SK-N-SH (cell line): Measurements from ENCODE around the gene EFCAB7. TPM values are rescaled to one million over a fixed set of nuclear protein-coding genes. Genes with fewer than 3 reads are reported as not detected.

ENCODE experiments used
- CTCF ChIA-PET: fragments of 300-600, 350-600 bp; formaldehyde crosslinking; extraction: SDS; loops from one replicate; lab custom pipeline; 2021; lab: Yijun Ruan, JAX
- POLR2A ChIA-PET: fragments of 350-600 bp; sonication (Branson Sonifier 250); formaldehyde crosslinking; extraction: SDS; loops from one replicate; lab custom pipeline; 2020; ENCODE audit warnings: antibody characterized with exemption, inconsistent platforms; lab: Yijun Ruan, JAX
- DNase-seq: peaks from one replicate; pipeline ENCODE4 v3.0.0; 2012
- H2AFZ ChIP-seq: fragments of 200-600 bp; sonication (generic); 2 replicates; pipeline ENCODE4 v1.8.1; 2016; ENCODE audit warnings: antibody characterized with exemption, mild to moderate bottlenecking, low read depth
- H3F3A ChIP-seq: fragments of 200-600 bp; sonication (generic); replicated peaks from 2 replicates; pipeline ENCODE3; 2016; ENCODE audit warnings: antibody characterized with exemption, mild to moderate bottlenecking; ENCODE audit not compliant: insufficient read depth
- H3K27ac ChIP-seq, 2 experiments: fragments of 200-500 bp in 1 of 2; fragments of 200-600 bp in 1 of 2; sonication (Bioruptor generic) in 1 of 2; sonication (generic), shearing (Covaris generic) in 1 of 2; 2 replicates each; pipeline versions ENCODE4 v1.5.1 to v1.6.1; 2014 to 2016; ENCODE audit warnings: low read depth in 2 of 2, inconsistent platforms in 1 of 2, low read length in 1 of 2, mild to moderate bottlenecking in 1 of 2, mixed read lengths in 1 of 2
- H3K27me3 ChIP-seq: fragments of 200-600 bp; sonication (generic), shearing (Covaris generic); 2 replicates; pipeline ENCODE4 v1.6.1; 2016; ENCODE audit warnings: mixed run types; ENCODE audit not compliant: insufficient read depth
- H3K36me3 ChIP-seq, 2 experiments: fragments of 200-500 bp in 1 of 2; fragments of 200-600 bp in 1 of 2; sonication (Bioruptor generic) in 1 of 2; sonication (generic) in 1 of 2; replicated peaks in 1 of 2; 2 replicates each; pipeline versions ENCODE3 to v1.5.1; 2014 to 2016; ENCODE audit warnings: low read length in 1 of 2, mild to moderate bottlenecking in 1 of 2; ENCODE audit not compliant: insufficient read depth in 2 of 2, control insufficient read depth in 1 of 2
- H3K4me1 ChIP-seq, 2 experiments: fragments of 200-500 bp in 1 of 2; fragments of 200-600 bp in 1 of 2; sonication (Bioruptor generic) in 1 of 2; sonication (generic), shearing (Covaris generic) in 1 of 2; 2 replicates each; pipeline versions ENCODE4 v1.5.1 to v1.6.1; 2014 to 2016; ENCODE audit warnings: low read depth in 1 of 2, low read length in 1 of 2, mixed run types in 1 of 2; ENCODE audit not compliant: insufficient read depth in 2 of 2, control insufficient read depth in 1 of 2
- H3K4me2 ChIP-seq: fragments of 200-600 bp; sonication (generic), shearing (Covaris generic); 2 replicates; pipeline ENCODE4 v1.6.1; 2017; ENCODE audit warnings: mixed run types
- H3K4me3 ChIP-seq, 2 experiments: fragments of 200-500 bp in 1 of 2; fragments of 200-600 bp in 1 of 2; sonication (Bioruptor generic) in 1 of 2; sonication (generic), shearing (Covaris generic) in 1 of 2; 2 replicates each; pipeline versions ENCODE4 v1.5.1 to v1.8.1; 2014 to 2016; ENCODE audit warnings: low read depth in 2 of 2, inconsistent platforms in 1 of 2, low read length in 1 of 2, mild to moderate bottlenecking in 1 of 2, mixed read lengths in 1 of 2, moderate library complexity in 1 of 2
- H3K79me2 ChIP-seq: fragments of 200-600 bp; sonication (generic); 2 replicates; pipeline ENCODE4 v1.8.1; 2017; ENCODE audit warnings: mild to moderate bottlenecking; ENCODE audit not compliant: insufficient read depth
- H3K9ac ChIP-seq: fragments of 200-600 bp; sonication (generic); 2 replicates; pipeline ENCODE4 v1.6.1; 2017; ENCODE audit warnings: mixed run types
- H3K9me2 ChIP-seq: fragments of 200-600 bp; sonication (generic); 2 replicates; pipeline ENCODE4 v1.6.1; 2017; ENCODE audit warnings: mixed run types
- H3K9me3 ChIP-seq: fragments of 200-600 bp; sonication (generic); 2 replicates; pipeline ENCODE4 v1.6.1; 2017; ENCODE audit warnings: mixed run types, mild to moderate bottlenecking, moderate library complexity
- H4K20me1 ChIP-seq: fragments of 200-600 bp; sonication (generic); 2 replicates; pipeline ENCODE4 v1.6.1; 2017; ENCODE audit warnings: mild to moderate bottlenecking, mixed run types; ENCODE audit not compliant: insufficient read depth
- CTCF ChIP-seq: fragments of 200-600 bp; sonication (generic); IDR thresholded peaks from 2 replicates; pipeline ENCODE4 v1.6.1; 2017; ENCODE audit warnings: antibody characterized with exemption, mild to moderate bottlenecking, moderate library complexity
- ELF1 ChIP-seq: IDR thresholded peaks from 2 replicates; pipeline ENCODE4 v1.4.0; 2012
- EZH2phosphoT487 ChIP-seq: fragments of 200-600 bp; sonication (generic); IDR thresholded peaks from 2 replicates; pipeline ENCODE4 v1.6.1; 2017; ENCODE audit warnings: low read depth, mixed run types, mild to moderate bottlenecking, antibody characterized with exemption, moderate library complexity, borderline replicate concordance
- FOXJ3 ChIP-seq: sonication (generic); formaldehyde crosslinking; IDR thresholded peaks from 2 replicates; pipeline ENCODE4 v1.5.1; 2020; ENCODE audit warnings: mild to moderate bottlenecking, missing genetic modification reagents
- GATA2 ChIP-seq: sonication (generic); formaldehyde crosslinking; IDR thresholded peaks from 2 replicates; pipeline ENCODE4 v1.5.0; 2020; ENCODE audit warnings: mild to moderate bottlenecking, missing genetic modification reagents
- IRF3 ChIP-seq: fragments of 150-350 bp; IDR thresholded peaks from 2 replicates; pipeline ENCODE4 v1.6.1; 2016; ENCODE audit warnings: mild to moderate bottlenecking, low read depth, low read length
- NFIC ChIP-seq: IDR thresholded peaks from 2 replicates; pipeline ENCODE4 v1.4.0; 2012; ENCODE audit warnings: borderline replicate concordance
- RAD21 ChIP-seq: IDR thresholded peaks from 2 replicates; pipeline ENCODE4 v1.6.1; 2012; ENCODE audit warnings: mild to moderate bottlenecking, low read length
- RCOR1 ChIP-seq: fragments of 150-350 bp; IDR thresholded peaks from 2 replicates; pipeline ENCODE4 v1.6.1; 2017; ENCODE audit warnings: antibody characterized with exemption, low read length
- RFX5 ChIP-seq: IDR thresholded peaks from 2 replicates; pipeline ENCODE4 v1.6.1; 2012; ENCODE audit warnings: mild to moderate bottlenecking, improper control_type of control experiment, low read length
- RXRA ChIP-seq: IDR thresholded peaks from 2 replicates; pipeline ENCODE4 v1.4.0; 2012; ENCODE audit warnings: low read depth, mild to moderate bottlenecking, borderline replicate concordance
- SIN3A ChIP-seq: IDR thresholded peaks from 2 replicates; pipeline ENCODE4 v1.6.1; 2012; ENCODE audit warnings: low read depth, mild to moderate bottlenecking, low read length, moderate library complexity, borderline replicate concordance
- SMC3 ChIP-seq: IDR thresholded peaks from 2 replicates; pipeline ENCODE4 v1.6.1; 2012; ENCODE audit warnings: low read depth, low read length, improper control_type of control experiment
- USF1 ChIP-seq: IDR thresholded peaks from 2 replicates; pipeline ENCODE4 v1.4.0; 2012; ENCODE audit warnings: low read depth, borderline replicate concordance
- USF2 ChIP-seq: fragments of 150-350 bp; IDR thresholded peaks from 2 replicates; pipeline ENCODE4 v1.6.1; 2017; ENCODE audit warnings: antibody characterized with exemption, low read length, low read depth, borderline replicate concordance
- YY1 ChIP-seq: IDR thresholded peaks from 2 replicates; pipeline ENCODE4 v1.4.0; 2012; ENCODE audit warnings: low read depth, mild to moderate bottlenecking
- WGBS: methylation state at CpG from one replicate; pipeline ENCODE4 v1.1.6; 2017; ENCODE audit warnings: low lambda C conversion rate; 5-methylcytosine and 5-hydroxymethylcytosine counted together
- polyA plus RNA-seq, 3 experiments: library from polyadenylated mRNA; depleted of rRNA; stranded (reverse); fragments of >200 nt; gene quantifications; 2 replicates each; pipeline ENCODE4 v1.2.3, GENCODE V29; 2012

Gene EFCAB7
- polyA plus RNA-seq, 1 of the 3 experiments (the other 2 are of a cell fraction), result 2.4 TPM

GRCh38 chr1:63555480-63555879, 32.2 kb downstream of the EFCAB7 start (continued):
- no peak for TF ChIP-seq IRF3
- TF ChIP-seq, all 33 proteins: peak for 0

GRCh38 chr1:63557365-63557987, 34.2 kb downstream of the EFCAB7 start:
- Histone ChIP-seq H3F3A (no peaks in the 10 kb centered on the region), H3K9ac (no peak overlapping the region), H4K20me1 (no peaks in the 10 kb centered on the region), H3K4me1 (no peaks in the 10 kb centered on the region), H3K4me2 (no peak overlapping the region), H3K27ac (no peak overlapping the region), H3K4me3 (no peak overlapping the region; a peak in 1 of 4 replicates), H3K9me2 (no peaks in the 10 kb centered on the region), H3K36me3 (peaks cover 0 to 4% of the 10 kb centered on the region in 2 experiments), H3K27me3 (no peaks in the 10 kb centered on the region), H3K79me2 (no peaks in the 10 kb centered on the region), H3K9me3 (no peaks in the 10 kb centered on the region), H2AFZ (no peak overlapping the region; the same call in 1 of the 2 replicates)
- TF ChIP-seq RAD21 (peak; percentile 43), RXRA (no peak), USF2 (no peak), EZH2phosphoT487 (no peak), NFIC (no peak), SMC3 (no peak), CTCF (peak; percentile 70), RFX5 (no peak), ELF1 (peak; percentile 37; the same call in 1 of the 2 replicates)
- 72% methylated on average over 6 of the region's 6 CpGs for WGBS
- POLR2A ChIA-PET, result no interaction called here
- DNase-seq, result peak; percentile 19
- CTCF ChIA-PET, result interaction anchor here (0.6 to 1.5 kb wide), 11 partner anchors 10 to 76 kb away, joined by 3 to 9 read pairs (median 4); no protein-coding TSS in a partner anchor

GRCh38 chr1:63559357-63559756, 36.0 kb downstream of the EFCAB7 start:
- Histone ChIP-seq H3K36me3 (peaks cover 0 to 6% of the 10 kb centered on the region in 2 experiments), H4K20me1 (no peaks in the 10 kb centered on the region), H3K4me2 (no peak overlapping the region), H2AFZ (no peak overlapping the region), H3K4me3 (no peak overlapping the region), H3K27me3 (no peaks in the 10 kb centered on the region), H3K79me2 (no peaks in the 10 kb centered on the region), H3F3A (no peaks in the 10 kb centered on the region), H3K27ac (no peak overlapping the region), H3K9ac (no peak overlapping the region), H3K9me3 (no peaks in the 10 kb centered on the region; the same call in 1 of the 2 replicates), H3K4me1 (no peaks in the 10 kb centered on the region), H3K9me2 (no peaks in the 10 kb centered on the region)
- WGBS, result 71% methylated on average over 2 of the region's 2 CpGs
- ChIA-PET POLR2A (no interaction called here), CTCF (interaction anchor here (0.6 to 2.7 kb wide), 2 partner anchors 17 to 54 kb away, joined by 3 to 14 read pairs; no protein-coding TSS in a partner anchor)
- DNase-seq, result no peak
- no peak for TF ChIP-seq SIN3A
- TF ChIP-seq USF1, result no peak
- TF ChIP-seq EZH2phosphoT487, result no peak
- TF ChIP-seq FOXJ3 (CRISPR knock-in tag), result no peak
- TF ChIP-seq YY1, result no peak
- no peak for TF ChIP-seq RCOR1
- TF ChIP-seq IRF3, result no peak
- TF ChIP-seq GATA2 (CRISPR knock-in tag), result no peak
